Measurements from ENCODE around the gene ABI3.

GRCh38 chr17:49247944-49248343 lies 37.4 kb downstream of the ABI3 start:
- TF ChIP-seq CTCF (conservative IDR thresholded peaks at IDR 0.05; ENCODE audit: low read depth, low read length) (no peak), EZH2 (IDR thresholded peaks at IDR 0.05; ENCODE audit: low read length, unreplicated experiment) (no peak)

Data from PC-3 (cell line).